A549 (cell line): Measurements from ENCODE around the gene SEMA5A. TPM values are rescaled to one million over a fixed set of nuclear protein-coding genes. Genes with fewer than 3 reads are reported as not detected.

Experiments used
- ATAC-seq, 2 experiments: fragments of 200-7000 bp in 1 of 2; fragments of >200 bp in 1 of 2; cut with Nextera tagmentation in 1 of 2; cut with Tn5 transposase in 1 of 2; 3 replicates each; pipeline versions ENCODE4 v1.8.0 to v1.9.1; 2018 to 2020; ENCODE audit warnings: mild to moderate bottlenecking in 1 of 2, moderate library complexity in 1 of 2
- CTCF ChIA-PET: fragments of 300-600 bp; sonication (Branson Sonifier 250); formaldehyde crosslinking; extraction: SDS; loops from one replicate; lab custom pipeline; 2021; ENCODE audit warnings: antibody characterized with exemption, inconsistent platforms; lab: Yijun Ruan, JAX
- POLR2A ChIA-PET: fragments of 350-600 bp; formaldehyde crosslinking; extraction: SDS; loops from one replicate; lab custom pipeline; 2021; ENCODE audit warnings: antibody characterized with exemption, inconsistent platforms; lab: Yijun Ruan, JAX
- DNase-seq, 2 experiments: peaks; one replicate each; pipeline versions ENCODE4 v3.0.0 to v3.0.0-alpha.2; 2011 to 2016; ENCODE audit warnings: low read depth in 1 of 2, low spot score in 1 of 2
- FAIRE-seq: peaks from 2 replicates; lab custom pipeline; 2011; peaks lifted over from hg19 to GRCh38; lab: Jason Lieb, UNC
- H3K27ac ChIP-seq, 2 experiments: fragments of >200 bp; sonication (Bioruptor Twin); formaldehyde crosslinking; 3 replicates each; pipeline ENCODE4 v1.5.1; 2016 to 2017
- H3K4me1 ChIP-seq: fragments of >200 bp; sonication (Bioruptor Twin); formaldehyde crosslinking; 3 replicates; pipeline ENCODE4 v1.6.1; 2016
- H3K4me2 ChIP-seq: fragments of >200 bp; sonication (Bioruptor Twin); formaldehyde crosslinking; 3 replicates; pipeline ENCODE4 v1.6.1; 2016
- H3K4me3 ChIP-seq: fragments of >200 bp; sonication (Bioruptor Twin); formaldehyde crosslinking; 3 replicates; pipeline ENCODE4 v1.5.1; 2016
- H3K9me3 ChIP-seq: fragments of >200 bp; sonication (Bioruptor Twin); formaldehyde crosslinking; 3 replicates; pipeline ENCODE4 v1.6.1; 2016
- BHLHE40 ChIP-seq: IDR thresholded peaks from 2 replicates; pipeline ENCODE4 v1.6.1; 2012; ENCODE audit warnings: low read depth, low read length, inconsistent platforms
- CBX8 ChIP-seq: fragments of 200-600 bp; sonication (generic); IDR thresholded peaks from 2 replicates; pipeline ENCODE4 v1.6.1; 2016
- CEBPB ChIP-seq, 2 experiments: fragments of >200 bp in 1 of 2; sonication (Bioruptor Twin) in 1 of 2; formaldehyde crosslinking in 1 of 2; IDR thresholded peaks; 2 replicates each; pipeline ENCODE4 v1.6.1; 2012 to 2016
- EHMT2 ChIP-seq: fragments of 200-600 bp; sonication (generic); IDR thresholded peaks from 2 replicates; pipeline ENCODE4 v1.6.1; 2016; ENCODE audit warnings: antibody characterized with exemption, low read depth, mild to moderate bottlenecking, moderate library complexity
- EP300 ChIP-seq, 2 experiments: fragments of >200 bp; sonication (Bioruptor Twin); formaldehyde crosslinking; IDR thresholded peaks; 2 replicates in 1 of 2; 3 replicates in 1 of 2; pipeline ENCODE4 v1.6.1; 2016 to 2017
- ESRRA ChIP-seq: fragments of 150-350 bp; IDR thresholded peaks from 2 replicates; pipeline ENCODE4 v1.6.1; 2014; ENCODE audit warnings: mild to moderate bottlenecking, low read length, borderline replicate concordance
- FOSB ChIP-seq: fragments of 250-450 bp; sonication (Bioruptor Pico); IDR thresholded peaks from 2 replicates; pipeline ENCODE4 v1.5.0; 2020; ENCODE audit warnings: mild to moderate bottlenecking, moderate library complexity
- FOXS1 ChIP-seq: fragments of 250-450 bp; sonication (Bioruptor Pico); IDR thresholded peaks from 2 replicates; pipeline ENCODE4 v1.5.0; 2020; ENCODE audit warnings: mild to moderate bottlenecking, moderate library complexity
- GATA3 ChIP-seq: IDR thresholded peaks from 2 replicates; pipeline ENCODE4 v1.6.1; 2012; ENCODE audit warnings: borderline replicate concordance
- KDM1A ChIP-seq: fragments of 200-600 bp; sonication (generic); IDR thresholded peaks from 2 replicates; pipeline ENCODE4 v1.6.1; 2016; ENCODE audit warnings: low read depth, mild to moderate bottlenecking
- KDM5A ChIP-seq: fragments of 200-600 bp; sonication (generic); IDR thresholded peaks from 2 replicates; pipeline ENCODE4 v1.6.1; 2016; ENCODE audit warnings: antibody characterized with exemption, mild to moderate bottlenecking
- MAFK ChIP-seq: fragments of 450-650 bp; IDR thresholded peaks from 2 replicates; pipeline ENCODE4 v1.6.1; 2014; ENCODE audit not compliant: partially characterized antibody
- MAZ ChIP-seq: fragments of 150-350 bp; IDR thresholded peaks from 2 replicates; pipeline ENCODE4 v1.6.1; 2014; ENCODE audit warnings: antibody characterized with exemption, low read depth, low read length, borderline replicate concordance
- MYC ChIP-seq: IDR thresholded peaks from 2 replicates; pipeline ENCODE4 v1.6.1; 2012; ENCODE audit warnings: mild to moderate bottlenecking, inconsistent platforms, low read length, improper control_type of control experiment, borderline replicate concordance
- NPAS2 ChIP-seq: fragments of 250-450 bp; sonication (Bioruptor Pico); IDR thresholded peaks from 2 replicates; pipeline ENCODE4 v1.8.0; 2022; ENCODE audit warnings: mild to moderate bottlenecking, moderate library complexity, borderline replicate concordance
- NR3C1 ChIP-seq: fragments of >200 bp; sonication (Bioruptor Twin); formaldehyde crosslinking; IDR thresholded peaks from 3 replicates; pipeline ENCODE4 v1.6.1; 2017
- POLR2A ChIP-seq: IDR thresholded peaks from 2 replicates; pipeline ENCODE4 v1.6.1; 2012; ENCODE audit warnings: mild to moderate bottlenecking, low read length
- RNF2 ChIP-seq: fragments of 200-600 bp; sonication (generic); IDR thresholded peaks from 2 replicates; pipeline ENCODE4 v1.6.1; 2016; ENCODE audit warnings: low read depth, mild to moderate bottlenecking, antibody characterized with exemption, moderate library complexity, borderline replicate concordance
- SREBF2 ChIP-seq: fragments of 450-650 bp; IDR thresholded peaks from 2 replicates; pipeline ENCODE4 v1.6.1; 2014; ENCODE audit warnings: mild to moderate bottlenecking, moderate library complexity
- TP53 ChIP-seq: fragments of 250-450 bp; sonication (Bioruptor Pico); IDR thresholded peaks from 2 replicates; pipeline ENCODE4 v1.5.0; 2021; ENCODE audit warnings: mild to moderate bottlenecking, moderate library complexity
- ZC3H11A ChIP-seq: fragments of 450-650 bp; IDR thresholded peaks from 2 replicates; pipeline ENCODE4 v1.6.1; 2014; ENCODE audit warnings: antibody characterized with exemption, mild to moderate bottlenecking
- WGBS: methylation state at CpG from one replicate; pipeline ENCODE4 v1.1.6; 2017; ENCODE audit errors: missing lambda C conversion rate; 5-methylcytosine and 5-hydroxymethylcytosine counted together
- polyA plus RNA-seq, 4 experiments: library from polyadenylated mRNA; depleted of rRNA in 3 of 4; stranded (reverse); fragments of >200 nt; fragmentation: RNase III in 1 of 4; extraction: RNeasy Plus Mini Kit Qiagen cat#74134 plus additional on column Dnase treatment in 1 of 4; gene quantifications; 2 replicates in 3 of 4; 3 replicates in 1 of 4; pipeline ENCODE4 v1.2.3, GENCODE V29; 2011 to 2017
- TF ChIP-seq, protein P1 (sequence below): fragments of >200 bp; sonication (Bioruptor Twin); formaldehyde crosslinking; IDR thresholded peaks from 3 replicates; pipeline ENCODE4 v1.6.1; 2016
- TF ChIP-seq, protein P2 (sequence below): IDR thresholded peaks from 2 replicates; pipeline ENCODE4 v1.6.1; 2012
- TF ChIP-seq, protein P3 (sequence below): fragments of 150-350 bp; IDR thresholded peaks from 2 replicates; pipeline ENCODE4 v1.6.1; 2014; ENCODE audit warnings: low read depth, mild to moderate bottlenecking, low read length
- TF ChIP-seq, protein P4 (sequence below): fragments of 250-450 bp; sonication (Bioruptor Pico); IDR thresholded peaks from 2 replicates; pipeline ENCODE4 v1.5.0; 2021; ENCODE audit warnings: mild to moderate bottlenecking, moderate library complexity, borderline replicate concordance
- TF ChIP-seq, protein P5 (sequence below): IDR thresholded peaks from 2 replicates; pipeline ENCODE4 v1.6.1; 2012; ENCODE audit warnings: low read depth, borderline replicate concordance
- TF ChIP-seq, protein P6 (sequence below): fragments of 450-650 bp; IDR thresholded peaks from 2 replicates; pipeline ENCODE4 v1.6.1; 2014; ENCODE audit warnings: antibody characterized with exemption

SEMA5A gene
- polyA plus RNA-seq, 2 of the 4 experiments (the other 2 are of a cell fraction): not detected

DNA sequence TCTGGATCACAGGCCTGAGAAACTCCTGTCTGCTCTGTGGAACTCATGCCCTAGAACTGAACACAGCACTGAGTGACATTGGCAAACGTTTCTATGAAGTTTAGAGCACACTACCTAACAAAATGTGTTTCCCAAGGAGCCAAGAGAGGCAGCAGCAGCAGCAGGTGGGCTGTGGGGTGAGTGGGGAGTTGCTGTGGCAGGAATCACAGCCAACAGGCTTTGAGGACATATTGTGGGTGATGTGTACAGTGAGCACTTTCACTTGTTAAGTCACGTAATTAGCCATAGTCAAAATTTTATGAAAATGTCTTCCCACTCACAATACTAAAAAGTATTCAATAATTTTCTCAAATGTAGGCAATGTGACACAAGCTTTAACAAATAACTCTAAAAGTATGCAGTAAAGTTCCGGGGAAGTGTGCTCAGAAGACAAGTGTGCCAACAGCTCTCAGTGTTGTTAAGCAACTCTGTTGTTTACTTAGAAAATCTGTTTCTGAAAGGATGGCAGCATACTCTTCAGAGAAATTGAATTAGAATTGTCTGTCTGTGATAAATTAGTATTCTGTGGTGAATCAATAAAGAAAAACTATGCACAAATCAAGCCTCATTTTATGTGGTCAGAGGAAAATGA lies 482.1 kb downstream of the SEMA5A start:
- DNase-seq (no peak), ATAC-seq (no peak)
- POLR2A ChIA-PET: no interaction called here

DNA sequence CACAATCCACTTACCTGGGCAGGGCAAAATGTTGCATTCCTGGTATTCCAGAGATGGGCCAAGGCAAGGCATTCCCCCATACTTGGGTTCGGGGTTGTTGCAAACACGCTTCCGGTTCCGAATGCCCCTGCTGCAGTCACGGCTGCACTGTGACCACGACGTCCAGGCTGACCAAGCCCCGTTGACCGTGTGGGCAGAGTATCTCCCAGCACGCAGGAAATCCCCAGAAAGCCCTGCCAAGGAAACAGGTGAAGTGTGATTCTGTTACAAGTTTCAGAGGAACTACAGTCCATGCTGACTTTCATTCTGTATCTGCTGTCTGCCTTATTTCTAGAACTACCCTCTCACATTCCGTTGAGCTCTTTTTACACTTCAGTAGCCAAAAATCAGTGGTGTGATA lies 483.0 kb downstream of the SEMA5A start:
- no peak for ATAC-seq

More for the DNA sequence above, 482.1 kb downstream of the SEMA5A start:
- TF ChIP-seq CBX8: no peak
- TF ChIP-seq MAFK: no peak
- no peak for TF ChIP-seq FOXS1
- no peak for TF ChIP-seq KDM1A
- no peak for TF ChIP-seq EP300 (IDR thresholded peaks at IDR 0.05)
- no peaks in the 10 kb centered on the region for H3K4me1 ChIP-seq
- no peak overlapping the region for H3K4me3 ChIP-seq
- WGBS: 6% methylated on average over 3 of the region's 3 CpGs
- H3K9me3 ChIP-seq: no peaks in the 10 kb centered on the region
- CTCF ChIA-PET: no interaction called here
- no peak for FAIRE-seq
- H3K4me2 ChIP-seq: no peak overlapping the region
- H3K27ac ChIP-seq: no peak overlapping the region

DNA sequence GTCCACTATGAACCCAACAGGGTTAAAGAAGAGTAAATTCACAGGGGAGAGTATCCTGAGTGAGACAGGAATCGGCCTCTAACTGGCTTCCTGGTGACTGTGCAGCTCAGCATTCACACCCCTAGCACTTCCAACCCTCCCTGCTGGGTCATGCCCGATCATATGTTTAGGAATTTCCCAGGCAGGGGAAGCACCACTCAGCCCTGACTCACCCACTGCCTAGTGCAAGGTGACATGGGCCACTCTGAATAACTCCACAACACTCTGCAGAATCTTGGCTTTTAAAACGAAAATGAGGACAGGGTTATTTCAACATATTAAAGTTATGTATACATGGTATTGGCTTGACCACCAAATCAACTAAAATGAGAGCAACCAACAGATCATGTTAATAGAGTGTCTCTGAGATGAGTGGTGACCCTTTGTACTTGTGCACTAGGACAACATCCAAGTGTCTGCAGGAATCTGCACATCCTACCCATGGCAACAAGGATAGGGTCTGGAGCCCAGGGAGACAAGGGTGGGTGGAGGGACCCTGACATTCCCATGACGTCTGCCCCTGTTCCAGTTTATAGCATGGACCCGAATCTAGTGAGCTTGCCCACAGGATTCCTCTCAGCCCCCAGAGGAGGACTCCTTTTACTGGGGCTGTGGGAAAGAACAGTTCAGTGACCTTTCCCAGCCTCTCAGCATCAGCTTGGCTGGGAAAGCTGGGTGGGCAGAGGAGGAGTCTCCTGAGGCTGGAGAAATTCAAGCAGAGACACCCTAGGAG lies 485.8 kb downstream of the SEMA5A start:
- H3K27ac ChIP-seq: no peak overlapping the region
- no peak for ATAC-seq
- no peak for TF ChIP-seq EHMT2
- TF ChIP-seq CEBPB (IDR thresholded peaks at IDR 0.05): no peak
- TF ChIP-seq NR3C1: no peak
- no peak for TF ChIP-seq POLR2A
- TF ChIP-seq MAZ: no peak
- TF ChIP-seq, protein P1, sequence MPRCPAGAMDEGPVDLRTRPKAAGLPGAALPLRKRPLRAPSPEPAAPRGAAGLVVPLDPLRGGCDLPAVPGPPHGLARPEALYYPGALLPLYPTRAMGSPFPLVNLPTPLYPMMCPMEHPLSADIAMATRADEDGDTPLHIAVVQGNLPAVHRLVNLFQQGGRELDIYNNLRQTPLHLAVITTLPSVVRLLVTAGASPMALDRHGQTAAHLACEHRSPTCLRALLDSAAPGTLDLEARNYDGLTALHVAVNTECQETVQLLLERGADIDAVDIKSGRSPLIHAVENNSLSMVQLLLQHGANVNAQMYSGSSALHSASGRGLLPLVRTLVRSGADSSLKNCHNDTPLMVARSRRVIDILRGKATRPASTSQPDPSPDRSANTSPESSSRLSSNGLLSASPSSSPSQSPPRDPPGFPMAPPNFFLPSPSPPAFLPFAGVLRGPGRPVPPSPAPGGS: no peak
- TF ChIP-seq, protein P2, sequence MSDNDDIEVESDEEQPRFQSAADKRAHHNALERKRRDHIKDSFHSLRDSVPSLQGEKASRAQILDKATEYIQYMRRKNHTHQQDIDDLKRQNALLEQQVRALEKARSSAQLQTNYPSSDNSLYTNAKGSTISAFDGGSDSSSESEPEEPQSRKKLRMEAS: no peak
- TF ChIP-seq, protein P3, sequence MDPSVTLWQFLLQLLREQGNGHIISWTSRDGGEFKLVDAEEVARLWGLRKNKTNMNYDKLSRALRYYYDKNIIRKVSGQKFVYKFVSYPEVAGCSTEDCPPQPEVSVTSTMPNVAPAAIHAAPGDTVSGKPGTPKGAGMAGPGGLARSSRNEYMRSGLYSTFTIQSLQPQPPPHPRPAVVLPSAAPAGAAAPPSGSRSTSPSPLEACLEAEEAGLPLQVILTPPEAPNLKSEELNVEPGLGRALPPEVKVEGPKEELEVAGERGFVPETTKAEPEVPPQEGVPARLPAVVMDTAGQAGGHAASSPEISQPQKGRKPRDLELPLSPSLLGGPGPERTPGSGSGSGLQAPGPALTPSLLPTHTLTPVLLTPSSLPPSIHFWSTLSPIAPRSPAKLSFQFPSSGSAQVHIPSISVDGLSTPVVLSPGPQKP: no peak

More for the DNA sequence above, 483.0 kb downstream of the SEMA5A start:
- TF ChIP-seq, protein P1: no peak
- TF ChIP-seq CEBPB (IDR thresholded peaks at IDR 0.05): no peak
- TF ChIP-seq POLR2A: no peak
- no peak for TF ChIP-seq RNF2
- TF ChIP-seq, protein P4, sequence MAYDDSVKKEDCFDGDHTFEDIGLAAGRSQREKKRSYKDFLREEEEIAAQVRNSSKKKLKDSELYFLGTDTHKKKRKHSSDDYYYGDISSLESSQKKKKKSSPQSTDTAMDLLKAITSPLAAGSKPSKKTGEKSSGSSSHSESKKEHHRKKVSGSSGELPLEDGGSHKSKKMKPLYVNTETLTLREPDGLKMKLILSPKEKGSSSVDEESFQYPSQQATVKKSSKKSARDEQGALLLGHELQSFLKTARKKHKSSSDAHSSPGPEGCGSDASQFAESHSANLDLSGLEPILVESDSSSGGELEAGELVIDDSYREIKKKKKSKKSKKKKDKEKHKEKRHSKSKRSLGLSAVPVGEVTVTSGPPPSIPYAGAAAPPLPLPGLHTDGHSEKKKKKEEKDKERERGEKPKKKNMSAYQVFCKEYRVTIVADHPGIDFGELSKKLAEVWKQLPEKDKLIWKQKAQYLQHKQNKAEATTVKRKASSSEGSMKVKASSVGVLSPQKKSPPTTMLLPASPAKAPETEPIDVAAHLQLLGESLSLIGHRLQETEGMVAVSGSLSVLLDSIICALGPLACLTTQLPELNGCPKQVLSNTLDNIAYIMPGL: no peak
- no peak for TF ChIP-seq TP53
- no peak for TF ChIP-seq FOSB (CRISPR knock-in tag)
- TF ChIP-seq NR3C1: no peak
- TF ChIP-seq, protein P5, sequence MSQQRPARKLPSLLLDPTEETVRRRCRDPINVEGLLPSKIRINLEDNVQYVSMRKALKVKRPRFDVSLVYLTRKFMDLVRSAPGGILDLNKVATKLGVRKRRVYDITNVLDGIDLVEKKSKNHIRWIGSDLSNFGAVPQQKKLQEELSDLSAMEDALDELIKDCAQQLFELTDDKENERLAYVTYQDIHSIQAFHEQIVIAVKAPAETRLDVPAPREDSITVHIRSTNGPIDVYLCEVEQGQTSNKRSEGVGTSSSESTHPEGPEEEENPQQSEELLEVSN: no peak
- no peak for TF ChIP-seq ZC3H11A
- no peak for TF ChIP-seq ESRRA
- TF ChIP-seq MYC: no peak
- TF ChIP-seq EHMT2: no peak
- no peak for TF ChIP-seq SREBF2
- no peak for TF ChIP-seq GATA3
- no peak for TF ChIP-seq BHLHE40
- TF ChIP-seq, protein P6, sequence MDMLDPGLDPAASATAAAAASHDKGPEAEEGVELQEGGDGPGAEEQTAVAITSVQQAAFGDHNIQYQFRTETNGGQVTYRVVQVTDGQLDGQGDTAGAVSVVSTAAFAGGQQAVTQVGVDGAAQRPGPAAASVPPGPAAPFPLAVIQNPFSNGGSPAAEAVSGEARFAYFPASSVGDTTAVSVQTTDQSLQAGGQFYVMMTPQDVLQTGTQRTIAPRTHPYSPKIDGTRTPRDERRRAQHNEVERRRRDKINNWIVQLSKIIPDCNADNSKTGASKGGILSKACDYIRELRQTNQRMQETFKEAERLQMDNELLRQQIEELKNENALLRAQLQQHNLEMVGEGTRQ: no peak
- no peak for TF ChIP-seq KDM5A
- no peak for TF ChIP-seq NPAS2 (CRISPR knock-in tag)
- FAIRE-seq (no peak), DNase-seq (no peak)
- H3K9me3 ChIP-seq: no peaks in the 10 kb centered on the region
- H3K27ac ChIP-seq: no peak overlapping the region
- H3K4me1 ChIP-seq: no peaks in the 10 kb centered on the region
- no peak overlapping the region for H3K4me2 ChIP-seq
- POLR2A ChIA-PET: no interaction called here
- CTCF ChIA-PET: no interaction called here
- H3K4me3 ChIP-seq: no peak overlapping the region
- 23% methylated on average over 10 of the region's 11 CpGs for WGBS

More for the DNA sequence above, 485.8 kb downstream of the SEMA5A start:
- FAIRE-seq (no peak), DNase-seq (no peak)
- H3K4me2 ChIP-seq: no peak overlapping the region
- WGBS: 1% methylated on average over 5 of the region's 5 CpGs
- H3K4me1 ChIP-seq: no peaks in the 10 kb centered on the region
- ChIA-PET CTCF (interaction anchor here (0.7 to 1.6 kb wide), 2 partner anchors 14 to 43 kb away, joined by 3 read pairs; no protein-coding TSS in a partner anchor), POLR2A (no interaction called here)
- H3K4me3 ChIP-seq: no peak overlapping the region
- H3K9me3 ChIP-seq: no peaks in the 10 kb centered on the region
